ENCODE data around the gene MUC6. TPM values are rescaled to one million over a fixed set of nuclear protein-coding genes. Genes with fewer than 3 reads are reported as not detected.
A peak's percentile ranks its signal among the peaks of the same experiment; 100 is the strongest.

MUC6 gene
- total and polyA plus RNA-seq, 10 donors = 0.02 to 0.76 (median 0.22) TPM; not detected in 3

DNA sequence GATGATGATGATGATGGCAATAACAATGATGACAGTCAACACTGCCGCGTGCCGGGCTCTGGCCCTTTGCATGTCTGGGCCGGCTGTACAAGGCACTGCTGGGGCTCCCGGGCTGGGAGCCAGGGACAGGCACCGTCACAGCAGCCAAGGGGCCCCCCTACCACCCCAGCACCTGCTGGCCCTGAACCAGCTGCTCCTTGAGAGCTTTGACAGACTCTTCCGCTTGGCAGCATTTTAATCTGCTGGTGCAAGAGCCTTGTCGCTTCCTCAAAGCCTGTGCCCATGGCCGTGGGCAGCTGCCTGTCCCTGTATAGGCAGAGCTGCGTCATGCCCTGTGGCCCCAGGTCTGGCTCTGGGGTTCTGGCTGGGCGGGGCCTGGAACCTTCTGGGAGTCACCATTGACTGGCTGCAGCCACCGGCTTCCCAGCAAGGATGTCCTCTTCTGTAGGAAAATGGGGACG is 12.9 kb upstream of the MUC6 start:
- Histone ChIP-seq H3K27ac (peak overlapping the region in 6 of 8 donors; percentile 7 to 51 (median 30)), H3K36me3 (no peaks in the 10 kb centered on the region), H3K27me3 (replicated peaks in 1 of 7) (peaks cover 0 to 63% (median 0%) of the 10 kb centered on the region in 7 donors), H3K9me3 (no peaks in the 10 kb centered on the region), H3K4me1 (peaks cover 0 to 72% (median 45%) of the 10 kb centered on the region in 6 donors), H3K4me3 (peak overlapping the region in 1 of 8 donors; percentile 25)
- intact Hi-C loops (cut with DNase I; ENCODE audit: low total_unique reads) = no loop called here
- WGBS, 5 donors = 32 to 68% (median 43%) methylated on average over 6 to 13 of the region's 13 CpGs
- DNase-seq = peak; percentile 90
- TF ChIP-seq, protein P1, sequence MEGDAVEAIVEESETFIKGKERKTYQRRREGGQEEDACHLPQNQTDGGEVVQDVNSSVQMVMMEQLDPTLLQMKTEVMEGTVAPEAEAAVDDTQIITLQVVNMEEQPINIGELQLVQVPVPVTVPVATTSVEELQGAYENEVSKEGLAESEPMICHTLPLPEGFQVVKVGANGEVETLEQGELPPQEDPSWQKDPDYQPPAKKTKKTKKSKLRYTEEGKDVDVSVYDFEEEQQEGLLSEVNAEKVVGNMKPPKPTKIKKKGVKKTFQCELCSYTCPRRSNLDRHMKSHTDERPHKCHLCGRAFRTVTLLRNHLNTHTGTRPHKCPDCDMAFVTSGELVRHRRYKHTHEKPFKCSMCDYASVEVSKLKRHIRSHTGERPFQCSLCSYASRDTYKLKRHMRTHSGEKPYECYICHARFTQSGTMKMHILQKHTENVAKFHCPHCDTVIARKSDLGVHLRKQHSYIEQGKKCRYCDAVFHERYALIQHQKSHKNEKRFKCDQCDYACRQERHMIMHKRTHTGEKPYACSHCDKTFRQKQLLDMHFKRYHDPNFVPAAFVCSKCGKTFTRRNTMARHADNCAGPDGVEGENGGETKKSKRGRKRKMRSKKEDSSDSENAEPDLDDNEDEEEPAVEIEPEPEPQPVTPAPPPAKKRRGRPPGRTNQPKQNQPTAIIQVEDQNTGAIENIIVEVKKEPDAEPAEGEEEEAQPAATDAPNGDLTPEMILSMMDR (IDR thresholded peaks at IDR 0.05 in 8 of 11, conservative IDR thresholded peaks at IDR 0.05 in 3 of 11) = no peak
- peak; percentile 80 to 84 (median 83) for TF ChIP-seq POLR2AphosphoS5 (IDR thresholded peaks at IDR 0.05)

DNA sequence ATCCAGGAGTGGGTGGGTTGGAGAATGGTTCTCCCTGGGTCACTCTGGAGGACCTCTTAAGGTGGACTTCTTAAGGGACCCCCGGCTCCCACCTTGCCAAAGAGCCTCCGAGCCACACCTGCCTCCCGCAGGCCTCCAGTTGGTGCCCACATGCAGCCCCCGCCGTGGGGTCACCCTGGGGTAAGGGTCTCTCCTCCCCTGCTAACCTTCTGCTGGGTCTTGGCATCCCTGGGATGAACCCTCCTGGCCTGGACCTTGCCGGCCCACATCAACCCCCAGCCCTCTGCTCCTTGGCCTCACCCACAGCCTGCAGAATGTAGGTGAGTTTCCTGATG is 12.5 kb upstream of the MUC6 start:
- H3K4me1 ChIP-seq = peaks cover 0 to 67% (median 41%) of the 10 kb centered on the region in 6 donors
- peak overlapping the region in 5 of 8 donors; percentile 4 to 46 (median 44) for H3K27ac ChIP-seq
- peaks cover 0 to 59% (median 0%) of the 10 kb centered on the region in 7 donors for H3K27me3 ChIP-seq (replicated peaks in 1 of 7)
- no peaks in the 10 kb centered on the region for H3K36me3 ChIP-seq
- H3K4me3 ChIP-seq = no peak overlapping the region
- no peak for DNase-seq
- intact Hi-C loops (cut with DNase I; ENCODE audit: low total_unique reads) = no loop called here
- H3K9me3 ChIP-seq = no peaks in the 10 kb centered on the region
- TF ChIP-seq POLR2AphosphoS5 (IDR thresholded peaks at IDR 0.05) (no peak), POLR2A (IDR thresholded peaks at IDR 0.05) (no peak)
- TF ChIP-seq, protein P1 (IDR thresholded peaks at IDR 0.05 in 8 of 11, conservative IDR thresholded peaks at IDR 0.05 in 3 of 11) = no peak
- WGBS, 5 donors = 40 to 82% (median 80%) methylated on average over 1 to 6 of the region's 6 CpGs

DNA sequence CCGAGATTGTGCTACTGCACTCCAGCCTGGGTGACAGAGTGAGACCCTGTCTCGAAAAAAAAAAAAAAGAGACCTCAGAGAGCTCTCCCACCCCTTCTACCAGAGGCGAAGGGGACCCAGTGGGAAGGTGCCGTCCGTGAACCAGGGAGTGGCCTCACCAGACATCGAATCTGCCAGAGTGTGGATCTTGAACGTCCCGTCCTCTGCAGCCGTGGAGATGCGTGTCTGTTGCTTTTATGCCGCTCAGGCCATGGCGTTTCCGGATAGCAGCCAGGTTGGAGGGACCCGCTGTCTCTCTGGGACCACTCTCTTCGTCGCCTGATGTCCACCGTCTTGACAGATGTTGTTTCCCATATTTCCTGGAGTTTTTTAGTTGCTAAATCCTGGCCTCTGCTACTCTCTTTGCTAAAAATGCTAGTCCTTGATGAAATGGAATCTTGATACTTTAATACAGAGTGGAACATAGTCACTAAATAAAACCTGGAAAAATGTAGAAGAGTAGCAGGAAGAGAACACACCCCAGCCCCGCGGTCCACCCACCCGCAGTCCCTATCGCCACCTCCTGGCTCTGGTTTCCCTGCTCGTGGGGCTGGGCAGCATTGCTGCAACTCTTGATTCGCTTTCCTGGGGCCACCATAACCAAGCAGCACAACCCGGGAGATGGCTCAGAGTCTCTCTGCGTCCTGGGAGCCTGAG is 12.0 kb upstream of the MUC6 start:
- Histone ChIP-seq H3K27me3 (replicated peaks in 1 of 7) (peaks cover 0 to 54% (median 0%) of the 10 kb centered on the region in 7 donors), H3K4me1 (peaks cover 0 to 62% (median 38%) of the 10 kb centered on the region in 6 donors), H3K4me3 (no peak overlapping the region), H3K36me3 (no peaks in the 10 kb centered on the region), H3K27ac (peak overlapping the region in 3 of 8 donors; percentile 44 to 46 (median 45)), H3K9me3 (no peaks in the 10 kb centered on the region)
- WGBS, 5 donors = 57 to 76% (median 61%) methylated on average over 25 of the region's 25 CpGs
- intact Hi-C loops (cut with DNase I; ENCODE audit: low total_unique reads) = no loop called here
- DNase-seq = no peak
- TF ChIP-seq, protein P1 (IDR thresholded peaks at IDR 0.05 in 8 of 11, conservative IDR thresholded peaks at IDR 0.05 in 3 of 11) = no peak
- no peak for TF ChIP-seq POLR2AphosphoS5 (IDR thresholded peaks at IDR 0.05)
- TF ChIP-seq POLR2A (IDR thresholded peaks at IDR 0.05) = no peak

DNA sequence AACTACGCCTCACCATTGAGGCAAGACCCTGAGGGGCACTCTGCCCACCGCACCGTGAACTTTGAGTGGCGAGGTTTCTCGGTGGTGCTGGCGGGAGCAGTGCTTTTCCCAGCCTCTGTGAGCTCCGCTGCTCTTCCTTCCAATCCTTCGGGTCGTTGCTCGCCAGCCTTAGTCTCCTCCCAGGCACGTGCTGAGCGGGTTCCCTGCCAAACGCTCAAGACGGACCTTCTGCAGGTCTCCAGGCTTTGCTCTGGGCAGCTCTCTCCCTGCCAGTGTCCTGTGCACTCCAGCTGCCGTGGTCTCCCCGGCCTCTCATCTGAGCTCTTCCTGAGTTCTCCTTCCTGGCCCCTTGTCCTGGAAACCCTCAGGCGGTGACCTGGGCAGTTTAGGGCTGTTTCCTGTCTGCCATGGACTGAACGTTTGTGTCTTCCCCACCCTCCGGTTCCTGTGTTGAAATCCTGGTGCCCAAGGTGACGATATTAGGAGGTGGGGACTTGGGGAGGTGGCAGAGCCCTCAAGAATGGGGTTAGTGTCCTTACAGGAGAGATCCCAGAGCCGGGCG is 11.2 kb upstream of the MUC6 start:
- WGBS, 5 donors = 38 to 63% (median 52%) methylated on average over 16 to 22 of the region's 22 CpGs
- peak; percentile 64 for DNase-seq
- H3K36me3 ChIP-seq = no peaks in the 10 kb centered on the region

More for the DNA sequence above, 11.2 kb upstream of the MUC6 start:
- intact Hi-C loops (cut with DNase I; ENCODE audit: low total_unique reads) = no loop called here
- TF ChIP-seq, protein P1 (IDR thresholded peaks at IDR 0.05 in 8 of 11, conservative IDR thresholded peaks at IDR 0.05 in 3 of 11) = no peak
- no peak for TF ChIP-seq POLR2A (IDR thresholded peaks at IDR 0.05)
- peak in 2 of 3 donors; percentile 41 to 63 for TF ChIP-seq POLR2AphosphoS5 (IDR thresholded peaks at IDR 0.05)
- H3K4me1 ChIP-seq = peaks cover 0 to 54% (median 33%) of the 10 kb centered on the region in 6 donors
- no peak overlapping the region for H3K4me3 ChIP-seq
- H3K27me3 ChIP-seq (replicated peaks in 1 of 7) = peaks cover 0 to 52% (median 0%) of the 10 kb centered on the region in 7 donors
- H3K9me3 ChIP-seq = no peaks in the 10 kb centered on the region
- H3K27ac ChIP-seq = peak overlapping the region in 1 of 8 donors; percentile 44
